OCI-LY7 (cell line): Measurements from ENCODE around the gene SEC14L1.
A peak's percentile ranks its signal among the peaks of the same experiment; 100 is the strongest.

Source experiments
- EZH2phosphoT487 ChIP-seq: fragments of 200-600 bp; sonication (generic); IDR thresholded peaks from 2 replicates; pipeline ENCODE4 v1.6.1; 2018; ENCODE audit warnings: low read depth, borderline replicate concordance, mild to moderate bottlenecking, mixed run types, antibody characterized with exemption, low read length, moderate library complexity, mixed read lengths
- TF ChIP-seq, protein P1 (sequence below): fragments of 200-600 bp; sonication (generic); conservative IDR thresholded peaks from 2 replicates; pipeline ENCODE4 v1.5.1; 2014; ENCODE audit warnings: mild to moderate bottlenecking, antibody characterized with exemption, low read length, moderate library complexity, mixed read lengths

DNA sequence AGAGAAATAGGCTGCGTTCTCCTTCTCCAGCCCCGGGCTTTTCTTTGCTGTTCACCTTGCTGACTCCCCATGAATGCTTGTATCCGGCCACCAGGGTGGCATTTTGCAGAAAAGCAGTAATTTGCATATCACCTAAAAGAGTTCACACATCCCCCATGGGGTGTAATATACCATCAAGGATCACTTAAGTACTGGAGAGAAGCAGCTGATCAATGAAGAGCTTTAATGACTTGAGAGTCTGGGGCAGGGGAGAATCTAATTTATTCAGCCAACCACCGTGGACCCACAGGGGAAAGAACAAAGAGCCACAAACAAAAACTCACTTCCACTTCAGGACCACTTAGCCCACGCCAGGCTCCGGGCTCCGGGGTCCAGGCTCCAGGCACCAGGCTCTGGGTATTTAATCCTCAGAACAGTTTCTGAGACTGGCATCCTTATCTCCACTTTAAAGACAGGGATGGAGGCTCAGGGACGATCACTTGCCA lies 33.9 kb upstream of the SEC14L1 start:
- TF ChIP-seq, protein P1, sequence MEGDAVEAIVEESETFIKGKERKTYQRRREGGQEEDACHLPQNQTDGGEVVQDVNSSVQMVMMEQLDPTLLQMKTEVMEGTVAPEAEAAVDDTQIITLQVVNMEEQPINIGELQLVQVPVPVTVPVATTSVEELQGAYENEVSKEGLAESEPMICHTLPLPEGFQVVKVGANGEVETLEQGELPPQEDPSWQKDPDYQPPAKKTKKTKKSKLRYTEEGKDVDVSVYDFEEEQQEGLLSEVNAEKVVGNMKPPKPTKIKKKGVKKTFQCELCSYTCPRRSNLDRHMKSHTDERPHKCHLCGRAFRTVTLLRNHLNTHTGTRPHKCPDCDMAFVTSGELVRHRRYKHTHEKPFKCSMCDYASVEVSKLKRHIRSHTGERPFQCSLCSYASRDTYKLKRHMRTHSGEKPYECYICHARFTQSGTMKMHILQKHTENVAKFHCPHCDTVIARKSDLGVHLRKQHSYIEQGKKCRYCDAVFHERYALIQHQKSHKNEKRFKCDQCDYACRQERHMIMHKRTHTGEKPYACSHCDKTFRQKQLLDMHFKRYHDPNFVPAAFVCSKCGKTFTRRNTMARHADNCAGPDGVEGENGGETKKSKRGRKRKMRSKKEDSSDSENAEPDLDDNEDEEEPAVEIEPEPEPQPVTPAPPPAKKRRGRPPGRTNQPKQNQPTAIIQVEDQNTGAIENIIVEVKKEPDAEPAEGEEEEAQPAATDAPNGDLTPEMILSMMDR: peak; percentile 65
- TF ChIP-seq EZH2phosphoT487: no peak
